AML-193 (cell line): ENCODE measurements around the gene CFAP46.
"Not testable (repeated sequence)": the region's sequence is repeated elsewhere in the genome, so short reads cannot be mapped to it uniquely, and the experiment has no call there.

Experiments used
- DNase-seq, 2 experiments: peaks; one replicate each; lab custom pipeline; 2025; lab: John Stamatoyannopoulos, UW

The CFAP46 gene

DNA sequence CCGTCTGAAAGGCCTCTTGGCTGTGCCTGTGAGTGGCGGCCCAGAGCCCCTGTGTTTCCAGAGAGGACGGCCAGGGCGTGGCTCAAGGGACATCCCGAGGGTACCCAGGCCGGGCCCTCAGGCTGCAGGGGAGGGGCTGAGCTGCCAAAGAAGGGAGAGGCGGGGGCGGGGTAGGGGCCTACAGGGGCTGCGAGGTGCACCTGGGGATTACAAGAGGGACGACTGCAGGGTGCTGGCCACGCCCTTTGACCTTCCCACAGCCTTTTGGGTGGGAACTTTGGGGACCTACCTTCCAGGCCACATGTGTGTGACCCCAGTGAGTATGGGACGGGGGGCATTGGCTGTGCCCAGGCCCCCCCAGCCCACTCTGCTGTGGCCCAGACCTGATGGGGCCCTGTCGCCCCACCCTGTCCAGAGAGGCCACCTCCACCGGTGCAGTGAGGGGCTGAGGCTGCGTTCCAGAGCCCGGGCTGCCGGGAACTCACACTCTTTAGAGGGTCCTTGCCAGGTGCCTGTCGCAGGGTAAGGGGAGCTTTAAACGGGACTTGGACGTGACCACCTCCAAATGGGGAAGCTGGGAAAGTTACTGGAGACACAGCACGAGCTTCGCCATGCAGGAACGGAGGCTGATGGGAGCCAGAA lies 137.5 kb downstream of the CFAP46 start:
- no peak for DNase-seq

- no peak for DNase-seq
Measured at GRCh38 chr10:132804287-132804686, 138.1 kb downstream of the CFAP46 start.

DNA sequence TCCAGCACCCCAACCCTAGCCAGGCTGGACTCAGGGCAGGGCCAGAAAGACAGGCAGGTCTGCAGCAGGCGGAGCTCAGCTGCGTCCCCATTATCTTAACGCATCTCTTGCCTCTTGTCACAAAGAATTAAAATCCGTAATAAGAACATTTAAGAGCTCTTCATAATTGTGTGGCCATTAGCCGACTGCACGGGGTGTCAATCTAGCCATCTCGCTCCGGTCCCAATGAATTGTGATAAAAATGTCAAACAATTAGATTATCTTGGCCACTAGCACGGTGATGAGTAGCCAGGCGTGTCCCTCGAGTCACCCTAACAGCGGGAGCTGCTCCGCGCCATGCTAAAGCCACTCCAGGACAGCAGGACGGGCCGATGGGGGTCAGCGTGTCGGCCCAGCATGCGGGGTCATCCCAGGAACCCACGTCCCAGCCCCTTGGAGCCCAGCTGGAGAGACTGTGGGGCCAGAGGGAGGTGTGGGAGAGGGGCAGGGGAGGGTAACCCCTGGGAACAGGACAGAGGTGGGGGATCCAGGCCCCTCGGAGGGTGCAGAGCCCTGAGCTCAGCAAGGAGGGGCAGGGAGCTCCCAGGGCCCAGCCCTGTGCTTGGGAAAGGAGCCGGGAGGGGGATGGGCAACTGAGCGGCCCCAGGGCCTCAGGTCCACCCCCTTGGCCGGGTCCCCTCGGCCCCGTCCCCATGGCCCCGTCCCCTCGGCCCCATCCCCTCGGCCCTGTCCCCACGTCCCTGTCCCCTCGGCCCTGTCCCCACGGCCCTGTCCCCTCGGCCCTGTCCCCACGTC lies 138.8 kb downstream of the CFAP46 start:
- DNase-seq: no peak

DNA sequence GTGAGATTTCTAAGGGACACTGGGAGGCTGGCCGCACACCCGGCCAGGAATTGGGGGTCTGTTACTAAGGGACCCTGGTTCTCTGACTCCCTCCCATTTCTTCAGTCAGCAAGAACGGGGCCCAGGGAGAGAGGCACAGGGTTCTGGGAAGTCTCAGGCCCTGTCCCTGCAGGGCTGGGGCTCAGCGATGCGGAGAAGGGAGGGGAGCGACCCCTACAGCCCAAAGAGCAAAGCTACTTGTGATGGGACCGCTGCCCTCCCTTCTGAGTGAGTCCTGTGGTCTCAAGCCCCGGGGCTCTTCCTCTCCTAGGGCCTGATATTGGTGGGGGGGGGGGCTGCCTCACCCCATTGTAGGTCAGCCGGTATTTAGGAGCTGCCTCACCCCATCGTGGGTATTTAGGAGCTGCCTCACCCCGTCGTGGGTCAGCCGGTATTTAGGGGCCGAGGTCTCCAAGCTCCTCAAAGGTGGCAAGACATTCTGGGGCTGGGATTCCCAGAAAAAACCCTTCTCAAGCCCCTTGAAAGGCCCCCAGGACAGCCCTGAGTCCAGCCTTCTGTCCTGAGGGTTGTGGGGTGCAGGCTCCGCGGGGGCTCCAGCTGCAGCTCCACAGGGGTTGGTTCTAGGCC lies 139.6 kb downstream of the CFAP46 start:
- DNase-seq: no peak

DNA sequence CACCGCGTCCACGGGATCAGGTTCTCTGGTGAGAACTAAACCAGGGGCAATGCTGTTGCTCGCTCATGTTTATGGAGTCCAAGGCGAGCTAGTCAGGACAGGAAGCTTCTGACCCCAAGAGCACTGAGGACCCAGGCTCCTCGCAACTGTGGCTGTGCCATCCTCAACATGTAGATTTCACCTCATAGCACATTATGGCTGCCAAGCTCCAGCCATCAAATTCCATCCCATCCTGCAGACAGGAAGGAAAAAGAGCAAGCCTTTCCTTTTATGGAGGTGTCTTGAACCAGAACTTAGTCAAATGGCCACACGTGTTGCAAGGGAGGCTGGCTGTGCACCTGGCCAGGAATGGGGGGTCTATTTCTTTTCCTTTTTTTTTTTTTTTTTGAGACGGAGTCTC lies 140.3 kb downstream of the CFAP46 start:
- no peak for DNase-seq

- no peak for DNase-seq
Measured at GRCh38 chr10:132799865-132800264, 142.5 kb downstream of the CFAP46 start.

DNA sequence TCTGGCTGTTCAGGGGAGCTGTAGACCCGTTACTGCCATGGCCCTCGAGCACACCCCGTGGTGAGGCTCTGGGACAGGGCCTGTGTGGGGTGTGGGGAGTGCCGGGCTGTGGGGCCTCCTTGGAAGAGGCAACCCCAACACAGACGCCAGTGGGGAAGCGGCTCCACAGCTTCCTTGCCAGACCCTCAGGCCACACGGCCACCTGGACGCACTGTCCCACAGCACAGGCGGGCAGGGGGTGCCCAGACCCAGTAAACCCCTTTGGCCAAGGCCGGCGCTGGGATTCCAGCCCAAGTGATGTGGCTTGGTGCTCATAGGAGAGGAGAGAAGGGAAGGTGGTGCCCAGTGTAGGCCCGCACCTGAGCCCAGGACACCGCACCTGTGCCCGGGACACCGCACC lies 143.5 kb downstream of the CFAP46 start:
- DNase-seq: no peak

DNA sequence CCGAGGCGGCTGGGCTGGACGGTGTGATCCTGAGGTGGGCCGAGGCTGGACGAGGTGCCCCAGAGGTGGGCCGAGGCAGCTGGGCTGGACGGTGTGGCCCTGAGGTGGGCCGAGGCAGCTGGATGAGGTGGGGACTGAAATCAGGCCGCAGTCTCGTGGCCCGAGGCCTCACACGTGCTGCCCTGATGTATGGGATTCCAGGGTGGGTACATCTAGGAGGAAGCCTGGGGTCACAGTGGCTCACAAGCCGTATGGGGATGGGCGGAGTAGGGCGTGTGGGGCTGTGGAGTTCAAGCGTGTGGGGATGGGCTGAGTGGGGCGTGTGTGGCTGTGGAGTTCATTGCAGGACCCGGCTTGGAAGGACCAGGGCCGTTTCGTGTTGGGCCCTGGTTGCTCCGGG lies 144.0 kb downstream of the CFAP46 start:
- DNase-seq: no peak

GRCh38 chr10:132797986-132798385 lies 144.4 kb downstream of the CFAP46 start:
- not testable (repeated sequence) for DNase-seq

- no peak for DNase-seq
Measured at GRCh38 chr10:132796846-132797245, 145.5 kb downstream of the CFAP46 start.

GRCh38 chr10:132793871-132794849 lies 148.2 kb downstream of the CFAP46 start:
- no peak for DNase-seq

GRCh38 chr10:132793213-132793612 lies 149.2 kb downstream of the CFAP46 start:
- DNase-seq: no peak

- no peak for DNase-seq
Measured at GRCh38 chr10:132792796-132793195, 149.6 kb downstream of the CFAP46 start.

DNA sequence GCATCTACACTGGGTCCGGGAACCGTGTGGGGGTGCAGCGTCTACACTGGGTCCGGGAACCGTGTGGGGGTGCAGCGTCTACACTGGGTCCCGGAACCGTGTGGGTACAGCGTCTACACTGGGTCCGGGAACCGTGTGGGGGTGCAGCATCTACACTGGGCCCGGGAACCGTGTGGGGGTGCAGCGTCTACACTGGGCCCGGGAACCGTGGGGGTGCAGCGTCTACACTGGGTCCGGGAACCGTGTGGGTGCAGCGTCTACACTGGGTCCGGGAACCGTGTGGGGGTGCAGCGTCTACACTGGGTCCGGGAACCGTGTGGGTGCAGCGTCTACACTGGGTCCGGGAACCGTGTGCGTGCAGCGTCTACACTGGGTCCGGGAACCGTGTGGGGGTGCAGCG lies 150.3 kb downstream of the CFAP46 start:
- not testable (repeated sequence) for DNase-seq

DNA sequence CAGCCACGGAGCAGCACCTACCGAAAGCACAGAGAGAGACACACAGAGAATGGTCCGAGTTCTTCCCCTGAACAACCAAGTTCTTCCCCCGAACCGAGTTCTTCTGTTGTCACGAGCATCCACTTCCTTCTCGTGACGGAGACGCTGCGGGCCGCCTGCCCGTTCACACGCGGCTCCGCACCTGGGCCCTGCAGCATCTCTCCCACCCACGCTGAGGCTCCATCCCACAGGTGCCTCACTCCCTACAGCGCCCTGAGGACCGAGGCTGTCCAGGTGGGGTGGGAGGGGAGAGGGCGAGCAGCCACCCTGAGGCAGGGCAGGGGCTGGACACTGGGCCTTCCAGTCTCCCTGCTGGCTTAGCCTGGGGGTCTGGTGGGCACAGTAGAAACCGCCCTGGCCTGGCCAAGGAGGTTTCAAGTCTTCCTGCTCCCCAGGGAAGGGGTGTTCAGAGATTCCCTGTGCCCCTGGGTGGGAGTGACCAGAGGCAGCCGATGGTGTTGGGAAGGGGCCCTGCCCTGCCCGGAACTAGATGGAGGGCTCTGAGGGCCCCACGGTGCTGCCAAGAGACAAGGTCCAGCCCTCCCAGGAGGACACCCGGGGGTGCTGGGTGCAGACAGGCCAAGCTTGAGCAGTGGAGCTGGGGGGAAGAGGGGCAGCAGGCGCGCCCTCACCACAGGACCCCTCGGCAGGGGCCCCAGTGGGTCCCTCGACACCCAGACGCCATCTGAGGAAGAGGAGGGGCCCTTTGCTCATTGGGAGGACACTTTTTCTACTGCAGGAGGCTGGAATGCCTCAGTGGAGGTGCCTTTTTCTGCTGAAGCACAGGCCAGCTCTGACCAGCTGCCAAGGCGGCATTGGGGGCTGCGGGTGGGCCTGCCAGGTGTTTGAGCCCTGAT lies 151.2 kb downstream of the CFAP46 start:
- no peak for DNase-seq

GRCh38 chr10:132790470-132790869 lies 151.9 kb downstream of the CFAP46 start:
- DNase-seq: no peak

DNA sequence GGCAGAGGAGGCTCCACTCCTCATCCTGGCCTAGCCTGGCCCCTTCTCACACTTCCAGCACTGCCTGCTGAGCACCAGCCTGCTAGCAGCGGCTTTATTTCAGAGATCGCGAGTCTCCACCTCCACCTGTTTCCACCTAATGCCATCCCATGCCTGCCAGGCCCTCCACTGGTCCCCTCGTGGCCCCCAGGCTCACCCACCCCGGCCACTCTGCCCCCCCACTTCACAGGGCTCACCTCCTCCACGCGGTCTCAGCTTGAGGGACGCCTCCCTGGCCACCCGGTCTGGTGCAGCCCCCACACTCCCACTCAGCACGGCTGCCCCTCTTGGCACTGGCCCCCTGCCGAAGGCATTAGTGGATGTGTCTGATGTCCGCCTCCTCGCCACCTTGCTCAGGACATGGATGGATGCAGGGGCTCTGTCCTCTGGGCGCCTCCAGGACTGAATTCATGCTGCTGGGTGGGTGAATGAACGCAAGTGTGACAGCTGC lies 152.7 kb downstream of the CFAP46 start:
- DNase-seq: no peak

DNA sequence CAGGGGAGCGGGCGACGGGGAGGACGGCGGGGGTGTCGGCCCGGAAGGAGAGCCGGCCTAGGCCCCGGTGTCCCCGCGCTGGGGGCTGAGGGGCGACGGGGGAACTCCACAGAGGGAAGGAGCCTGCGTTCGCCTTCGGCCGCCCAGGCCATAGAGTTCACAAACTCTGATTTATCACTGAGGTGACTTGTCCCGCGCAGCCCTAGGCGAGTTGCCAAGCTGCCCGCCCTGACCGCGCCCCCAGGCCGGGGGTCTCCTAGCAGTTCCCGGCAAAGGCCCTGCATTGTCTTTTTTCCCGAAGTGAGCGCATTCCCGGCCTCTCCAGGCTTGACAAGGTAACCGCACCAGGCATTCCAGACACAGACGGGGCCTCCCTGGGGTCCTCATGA lies 153.5 kb downstream of the CFAP46 start:
- DNase-seq: no peak

DNA sequence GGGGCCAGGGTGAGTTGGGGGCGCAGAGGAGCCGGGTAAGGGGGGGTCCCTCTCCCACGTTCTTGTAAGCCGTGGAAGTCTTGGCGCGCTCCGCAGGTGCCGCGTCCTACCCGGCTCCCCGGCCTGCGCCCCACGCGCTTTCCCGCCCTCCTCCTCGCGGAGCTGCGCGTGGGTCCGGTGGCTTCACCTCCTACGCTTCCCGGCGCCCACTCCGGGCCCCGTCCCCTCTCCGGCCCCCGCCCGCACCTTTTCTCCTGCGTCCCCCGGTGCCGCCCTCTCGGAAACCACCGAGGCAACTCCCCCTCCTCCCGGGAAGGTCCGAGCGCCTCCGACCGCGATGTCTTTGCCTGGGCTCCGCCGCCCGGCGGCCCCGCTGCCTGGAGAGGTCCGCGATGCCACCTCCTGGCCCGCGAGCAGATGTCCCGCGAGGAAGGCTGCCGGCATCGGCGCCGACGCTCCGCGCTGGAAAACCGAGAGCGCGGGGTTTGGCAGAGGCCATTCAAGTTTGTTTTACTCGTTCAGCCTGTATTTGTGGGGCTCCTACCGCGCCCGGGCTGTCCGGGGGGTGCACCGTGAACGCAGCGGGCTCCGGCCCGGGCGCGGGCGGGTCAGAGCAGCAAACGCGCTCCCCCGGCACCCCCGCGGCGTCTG lies 154.1 kb downstream of the CFAP46 start:
- no peak for DNase-seq

GRCh38 chr10:132787495-132788179 lies 154.7 kb downstream of the CFAP46 start:
- no peak for DNase-seq
